Measurements from ENCODE around the gene CTRB1. TPM values are rescaled to one million over a fixed set of nuclear protein-coding genes. Genes with fewer than 3 reads are reported as not detected.

The CTRB1 gene
- total RNA-seq (2014; rRNA removed; shearing (Covaris generic)): not detected in 2 replicates

- no peak for DNase-seq (ENCODE audit: low read depth)
Measured at GRCh38 chr16:75218256-75219076, at the start of gene CTRB1. Gene CTRB1 (plus strand): TSS chr16:75218988. CDS start chr16:75219008, 20 bp downstream.

GRCh38 chr16:75169899-75170405 lies 48.8 kb upstream of the CTRB1 start:
- no peak for DNase-seq (ENCODE audit: low read depth)

GRCh38 chr16:75172578-75172977 lies 46.2 kb upstream of the CTRB1 start:
- no peak for DNase-seq (ENCODE audit: low read depth)

GRCh38 chr16:75175074-75175473 lies 43.7 kb upstream of the CTRB1 start:
- no peak for DNase-seq (ENCODE audit: low read depth)

GRCh38 chr16:75176926-75177325 lies 41.9 kb upstream of the CTRB1 start:
- DNase-seq (ENCODE audit: low read depth): no peak

DNA sequence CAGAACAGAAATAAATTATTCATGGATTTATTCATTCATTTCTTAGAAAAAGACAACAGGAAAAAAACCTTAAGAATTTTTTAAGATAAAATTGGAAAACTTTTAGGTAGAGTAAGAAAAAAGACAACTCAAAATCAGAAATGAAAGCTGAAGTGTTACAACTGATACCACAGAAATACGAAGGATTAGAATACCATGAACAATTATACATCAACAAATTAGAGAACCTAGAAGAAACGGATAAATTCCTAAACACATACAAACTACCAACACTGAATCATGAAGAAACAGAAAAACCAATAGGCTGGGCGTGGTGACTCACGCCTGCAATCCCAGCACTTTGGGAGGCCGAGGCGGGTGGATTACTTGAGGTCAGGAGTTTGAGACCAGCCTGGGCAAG lies 39.6 kb upstream of the CTRB1 start:
- DNase-seq (ENCODE audit: low read depth): no peak

- no peak for DNase-seq (ENCODE audit: low read depth)
Measured at GRCh38 chr16:75181630-75182029, 37.2 kb upstream of the CTRB1 start.

- no peak for DNase-seq (ENCODE audit: low read depth)
Measured at GRCh38 chr16:75188832-75189477, 29.8 kb upstream of the CTRB1 start.

DNA sequence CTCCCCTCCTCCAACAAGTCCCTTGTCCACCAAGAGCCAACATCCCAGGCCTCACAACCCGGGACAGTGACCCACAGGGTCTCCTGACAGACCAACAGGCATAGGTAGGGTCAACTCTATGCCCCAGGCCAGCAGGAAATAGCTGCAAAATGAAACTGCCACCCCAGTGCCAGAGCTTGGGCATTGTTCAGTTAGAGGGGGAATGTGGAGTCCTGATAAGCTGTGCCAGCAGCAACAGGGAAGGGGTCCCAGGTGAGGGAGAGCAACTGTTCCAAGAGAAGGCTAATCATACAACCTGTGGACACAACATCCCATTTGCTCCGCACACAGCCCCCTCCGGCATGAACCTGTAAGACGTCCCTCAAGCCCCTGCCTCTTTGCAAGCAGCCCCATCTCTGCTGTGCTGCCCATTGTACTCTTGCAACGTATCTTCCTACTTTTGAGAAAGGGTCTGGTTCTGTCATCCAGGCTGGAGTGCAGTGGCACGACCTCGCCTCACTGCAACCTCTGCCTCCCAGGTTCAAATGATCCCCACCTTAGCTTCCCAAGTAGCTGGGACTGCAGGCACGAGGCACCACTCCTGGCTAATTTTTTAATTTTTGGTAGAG lies 29.0 kb upstream of the CTRB1 start:
- DNase-seq (ENCODE audit: low read depth): no peak

- DNase-seq (ENCODE audit: low read depth): no peak
Measured at GRCh38 chr16:75192606-75193264, 26.1 kb upstream of the CTRB1 start.

- no peak for DNase-seq (ENCODE audit: low read depth)
Measured at GRCh38 chr16:75193265-75193650, 25.5 kb upstream of the CTRB1 start.

- no peak for DNase-seq (ENCODE audit: low read depth)
Measured at GRCh38 chr16:75193730-75194444, 24.9 kb upstream of the CTRB1 start.

DNA sequence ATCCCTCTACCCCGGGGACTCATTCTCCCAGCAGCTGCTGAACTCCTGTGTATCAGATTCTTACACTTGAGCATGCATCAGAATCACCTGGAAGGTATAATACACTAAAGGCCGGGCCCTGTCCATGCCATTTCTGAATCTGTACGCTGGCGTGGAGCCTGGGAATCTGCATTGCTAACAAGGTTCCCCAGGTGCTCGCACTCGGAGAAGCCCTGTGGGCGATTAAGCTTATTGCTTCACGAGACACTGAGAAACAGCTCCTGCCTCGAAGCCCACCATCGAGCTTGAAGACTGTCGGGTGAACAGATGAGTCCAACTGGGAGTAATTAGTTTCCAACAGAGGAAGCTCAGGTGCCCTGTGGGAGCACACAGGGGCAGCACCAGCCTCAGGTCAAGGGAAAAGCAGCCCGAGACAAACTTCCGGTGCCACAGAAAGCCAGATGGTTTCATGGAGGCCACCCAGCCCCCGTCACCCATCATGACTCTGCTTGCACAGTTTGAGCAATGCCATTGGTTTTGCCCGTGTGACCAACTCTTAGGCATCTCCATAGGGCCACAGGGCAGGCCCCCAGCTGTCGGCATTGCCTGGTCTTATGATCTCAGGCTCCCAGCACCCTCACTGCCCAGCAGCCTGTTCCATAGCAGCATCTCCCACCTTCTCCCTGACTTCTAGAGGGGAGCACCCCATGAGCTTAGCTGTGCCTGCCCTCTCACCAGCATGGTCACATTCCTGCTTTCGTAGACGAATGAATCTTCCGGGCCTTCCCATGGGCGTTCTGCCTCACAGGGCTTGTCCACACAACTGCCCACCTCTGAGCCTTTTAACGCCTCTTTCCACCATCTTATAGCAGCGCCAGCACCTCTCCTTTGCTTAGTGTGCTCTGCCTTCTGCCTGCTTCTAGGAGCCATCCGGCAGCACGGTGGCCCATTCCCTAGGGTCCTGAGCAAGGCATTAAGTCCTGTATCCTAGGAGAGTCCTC lies 22.7 kb upstream of the CTRB1 start:
- DNase-seq (ENCODE audit: low read depth): no peak

DNA sequence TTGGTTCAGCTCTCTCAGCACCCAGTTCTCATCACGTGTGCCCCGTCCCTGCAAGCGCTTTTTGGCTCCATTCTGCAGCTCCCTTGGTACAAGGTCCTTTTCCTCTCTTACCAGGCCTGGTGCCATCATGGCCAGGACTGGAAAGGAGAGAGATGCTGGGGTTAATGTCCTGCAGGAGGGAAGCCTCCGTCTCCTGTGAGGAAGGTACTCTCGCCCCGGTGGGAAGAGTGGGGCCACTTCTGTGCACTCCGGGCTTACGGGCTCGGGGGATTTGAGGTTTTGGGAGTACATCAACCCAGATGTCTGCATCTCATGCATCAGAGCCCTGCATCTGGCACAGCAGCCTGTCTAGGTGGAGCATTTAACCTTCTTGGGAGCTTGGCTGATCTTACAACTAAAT lies 22.0 kb upstream of the CTRB1 start:
- DNase-seq (ENCODE audit: low read depth): no peak

- no peak for DNase-seq (ENCODE audit: low read depth)
Measured at GRCh38 chr16:75197522-75198134, 21.2 kb upstream of the CTRB1 start.

- peak; percentile 61 for DNase-seq (ENCODE audit: low read depth)
Measured at GRCh38 chr16:75198135-75198600, 20.6 kb upstream of the CTRB1 start.

DNA sequence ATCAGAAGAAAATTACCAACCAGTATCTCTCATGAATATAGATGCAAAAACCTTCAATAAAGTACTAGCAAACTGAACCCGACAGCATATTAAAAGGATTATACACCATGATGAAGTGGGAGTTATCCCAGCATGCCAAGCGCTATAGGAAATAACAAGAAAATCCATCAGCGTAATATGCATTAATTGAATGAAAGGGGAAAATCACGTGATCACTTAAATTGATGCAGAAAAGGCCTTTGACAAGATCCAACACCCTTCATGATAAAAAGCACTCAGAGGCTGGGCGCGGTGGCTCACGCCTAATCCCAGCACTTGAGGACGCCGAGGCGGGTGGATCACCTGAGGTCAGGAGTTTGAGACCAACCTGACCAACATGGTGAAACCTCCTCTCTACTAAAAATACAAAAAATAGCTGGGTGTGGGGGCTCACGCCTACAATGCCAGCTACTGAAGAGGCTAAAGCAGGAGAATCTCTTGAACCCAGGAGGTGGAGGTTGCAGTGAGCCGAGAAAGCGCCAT lies 16.7 kb upstream of the CTRB1 start:
- no peak for DNase-seq (ENCODE audit: low read depth)

- DNase-seq (ENCODE audit: low read depth): no peak
Measured at GRCh38 chr16:75203096-75203495, 15.7 kb upstream of the CTRB1 start.

GRCh38 chr16:75203667-75204409 lies 14.9 kb upstream of the CTRB1 start:
- no peak for DNase-seq (ENCODE audit: low read depth)
